Thoracic aorta (tissue), 2 donors: ENCODE results near the gene LAMTOR5. TPM values are rescaled to one million over a fixed set of nuclear protein-coding genes. Genes with fewer than 3 reads are reported as not detected.

Source experiments
- ATAC-seq: fragments of 150-250 bp; one replicate; pipeline ENCODE4 v1.8.0; 2017; ENCODE audit warnings: low read depth; ENCODE audit not compliant: insufficient number of reproducible peaks, low FRiP score
- DNase-seq: peaks from one replicate; pipeline ENCODE4 v3.0.0-alpha.2; 2020; ENCODE audit warnings: low spot score
- H3K27ac ChIP-seq, 2 donors: fragments of 200-600 bp; sonication (generic); 1 replicate in 1 of 2; 2 replicates in 1 of 2; pipeline ENCODE4 v1.5.1; 2016; ENCODE audit warnings: mild to moderate bottlenecking in 2 of 2, moderate library complexity in 2 of 2
- H3K27me3 ChIP-seq: fragments of 200-600 bp; sonication (generic); replicated peaks from 2 replicates; pipeline ENCODE4 v1.6.0; 2016; ENCODE audit warnings: mild to moderate bottlenecking; ENCODE audit not compliant: insufficient read depth
- H3K36me3 ChIP-seq: fragments of 200-600 bp; sonication (generic); one replicate; pipeline ENCODE4 v1.5.1; 2016
- H3K4me1 ChIP-seq, 2 donors: fragments of 200-600 bp; sonication (generic); 1 replicate in 1 of 2; 2 replicates in 1 of 2; pipeline versions ENCODE4 v1.5.1 to v1.6.0; 2016; ENCODE audit warnings: low read depth in 2 of 2, mild to moderate bottlenecking in 1 of 2; ENCODE audit not compliant: control insufficient read depth in 1 of 2
- H3K4me3 ChIP-seq: fragments of 200-600 bp; sonication (generic); 2 replicates; pipeline ENCODE4 v1.5.1; 2016; ENCODE audit warnings: mild to moderate bottlenecking
- H3K9me3 ChIP-seq: fragments of 200-600 bp; sonication (generic); 2 replicates; pipeline ENCODE4 v1.5.1; 2016
- total RNA-seq, 2 donors: library from RNA; depleted of rRNA; stranded (reverse); fragments of >200 nt; gene quantifications; one replicate each; pipeline versions ENCODE4 v1.1.0 to v1.2.3, GENCODE V29; 2016
- TF ChIP-seq, protein P1 (sequence below): fragments of 200-600 bp; sonication (generic); IDR thresholded peaks from one replicate; pipeline ENCODE4 v1.5.1; 2019; ENCODE audit warnings: antibody characterized with exemption

Gene LAMTOR5
- total RNA-seq, 2 donors from 2014 or later = 76.6 to 95.2 TPM

DNA sequence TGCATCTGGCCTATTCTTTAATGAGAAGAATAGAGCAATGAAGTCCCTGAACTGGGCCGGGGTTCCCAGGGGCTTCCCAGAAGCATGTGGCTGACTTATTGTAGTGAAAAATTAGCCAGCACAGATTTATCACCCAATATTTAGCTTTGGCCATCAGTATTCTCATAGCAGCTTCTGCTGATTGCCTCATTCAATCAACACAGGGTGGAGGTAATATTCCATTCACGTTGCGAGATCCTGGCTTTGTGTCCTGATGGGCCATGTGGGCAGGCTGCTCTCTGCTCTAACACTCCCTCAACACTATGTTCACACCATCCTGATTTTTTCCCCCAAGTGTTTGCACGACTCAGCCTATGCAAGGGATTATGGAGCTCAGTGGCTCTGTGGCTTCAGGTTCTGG is 21.5 kb upstream of the LAMTOR5 start:
- peaks cover 0 to 15% of the 10 kb centered on the region in 2 donors for H3K4me1 ChIP-seq
- no peak overlapping the region for H3K27ac ChIP-seq
- no peaks in the 10 kb centered on the region for H3K9me3 ChIP-seq
- DNase-seq (no peak), ATAC-seq (no peak)
- H3K27me3 ChIP-seq = no peaks in the 10 kb centered on the region
- H3K36me3 ChIP-seq = no peaks in the 10 kb centered on the region
- no peak overlapping the region for H3K4me3 ChIP-seq
- TF ChIP-seq, protein P1, sequence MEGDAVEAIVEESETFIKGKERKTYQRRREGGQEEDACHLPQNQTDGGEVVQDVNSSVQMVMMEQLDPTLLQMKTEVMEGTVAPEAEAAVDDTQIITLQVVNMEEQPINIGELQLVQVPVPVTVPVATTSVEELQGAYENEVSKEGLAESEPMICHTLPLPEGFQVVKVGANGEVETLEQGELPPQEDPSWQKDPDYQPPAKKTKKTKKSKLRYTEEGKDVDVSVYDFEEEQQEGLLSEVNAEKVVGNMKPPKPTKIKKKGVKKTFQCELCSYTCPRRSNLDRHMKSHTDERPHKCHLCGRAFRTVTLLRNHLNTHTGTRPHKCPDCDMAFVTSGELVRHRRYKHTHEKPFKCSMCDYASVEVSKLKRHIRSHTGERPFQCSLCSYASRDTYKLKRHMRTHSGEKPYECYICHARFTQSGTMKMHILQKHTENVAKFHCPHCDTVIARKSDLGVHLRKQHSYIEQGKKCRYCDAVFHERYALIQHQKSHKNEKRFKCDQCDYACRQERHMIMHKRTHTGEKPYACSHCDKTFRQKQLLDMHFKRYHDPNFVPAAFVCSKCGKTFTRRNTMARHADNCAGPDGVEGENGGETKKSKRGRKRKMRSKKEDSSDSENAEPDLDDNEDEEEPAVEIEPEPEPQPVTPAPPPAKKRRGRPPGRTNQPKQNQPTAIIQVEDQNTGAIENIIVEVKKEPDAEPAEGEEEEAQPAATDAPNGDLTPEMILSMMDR = no peak

DNA sequence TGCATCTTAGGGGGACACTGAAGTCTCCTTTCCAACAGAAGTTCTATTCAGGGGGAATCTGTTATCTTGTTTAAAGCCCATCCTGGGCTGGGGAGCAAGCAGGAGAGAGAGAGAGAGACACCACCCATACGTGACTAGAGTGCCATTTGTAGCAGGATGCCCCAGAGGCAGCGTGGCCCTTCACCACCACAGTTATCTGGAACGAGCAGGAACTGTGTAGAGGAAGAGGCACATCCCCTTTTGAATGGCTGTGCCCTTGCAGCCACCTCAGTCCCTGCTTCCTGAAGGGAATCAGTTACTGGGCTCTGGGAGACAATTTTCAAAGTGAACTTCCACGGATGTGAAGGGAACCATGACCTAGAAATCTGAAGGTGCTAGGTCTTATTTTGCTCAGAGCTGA is 19.4 kb upstream of the LAMTOR5 start:
- Histone ChIP-seq H3K27me3 (no peaks in the 10 kb centered on the region), H3K4me1 (peaks cover 0 to 15% of the 10 kb centered on the region in 2 donors), H3K36me3 (no peaks in the 10 kb centered on the region), H3K9me3 (no peaks in the 10 kb centered on the region), H3K4me3 (no peak overlapping the region), H3K27ac (no peak overlapping the region)
- ATAC-seq (no peak), DNase-seq (no peak)
- TF ChIP-seq, protein P1 = no peak

DNA sequence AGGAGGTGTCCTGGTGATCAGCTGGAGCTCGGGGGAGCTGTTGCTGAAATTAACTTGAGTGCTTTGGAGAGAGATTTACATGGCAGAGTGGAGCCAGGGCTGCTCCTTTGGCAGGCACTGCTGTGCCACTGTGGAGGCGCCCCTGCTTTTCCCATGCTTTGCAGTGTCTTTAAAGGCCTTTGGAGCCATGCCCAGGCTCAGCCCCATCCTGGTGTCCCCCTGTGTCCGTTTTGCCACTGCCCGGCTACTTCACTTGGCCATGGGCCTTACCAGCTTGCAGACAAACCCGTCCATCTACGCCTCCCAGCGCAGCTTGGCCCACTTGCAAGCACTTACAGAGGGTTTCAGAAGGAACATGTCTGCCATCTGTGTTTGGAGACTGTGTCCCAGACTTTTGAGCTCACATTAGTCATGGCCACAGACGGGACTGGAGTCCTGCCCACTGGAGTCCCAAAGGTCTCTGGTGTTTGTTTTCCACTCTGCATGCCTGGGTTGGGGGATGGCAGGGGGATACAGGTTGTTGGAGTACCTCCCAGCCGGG is 18.2 kb upstream of the LAMTOR5 start:
- no peak for DNase-seq

DNA sequence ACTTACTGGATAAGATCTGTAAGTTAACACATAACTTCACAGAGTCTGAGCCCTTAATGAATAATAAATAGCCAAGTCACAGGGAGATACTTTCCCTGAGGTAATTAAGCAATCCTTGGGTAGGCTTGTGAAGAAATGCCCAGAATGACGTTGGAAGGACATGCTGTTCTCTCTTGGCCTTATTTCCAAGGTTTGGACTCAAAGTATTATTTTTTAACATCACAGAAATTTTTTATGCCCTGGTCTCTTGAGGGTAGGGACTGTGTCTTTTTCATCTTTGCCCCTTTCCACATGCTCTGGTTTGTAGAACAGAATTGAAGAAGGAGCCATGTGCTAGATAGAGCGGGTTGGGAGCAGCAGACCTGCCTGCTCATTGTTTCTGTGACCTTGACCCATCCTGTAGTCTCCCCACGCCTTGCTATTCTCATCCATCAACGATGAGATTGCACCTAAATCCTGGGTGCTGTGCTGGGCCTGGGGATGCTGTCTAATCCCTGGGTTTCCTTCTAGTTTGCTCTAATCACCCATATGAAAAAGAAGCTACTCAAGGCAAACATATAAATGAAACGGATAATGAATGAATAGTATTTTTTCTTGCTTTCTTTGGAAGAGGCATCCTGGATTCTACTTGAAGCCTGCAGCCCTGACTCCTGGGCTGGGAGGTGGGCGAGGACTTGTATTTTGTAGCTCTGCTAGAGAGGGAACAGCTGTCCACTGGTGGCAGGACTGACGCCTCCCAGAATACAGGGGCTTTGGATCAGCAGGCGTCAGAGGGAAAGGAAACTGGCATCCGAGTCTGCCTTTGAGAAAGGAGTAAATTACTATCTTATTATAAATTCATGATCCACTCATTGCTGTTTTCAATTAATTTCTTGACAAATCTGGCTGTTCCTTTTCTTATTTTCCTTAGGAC is 17.5 kb upstream of the LAMTOR5 start:
- H3K27ac ChIP-seq = peak overlapping the region in 1 of 2 donors; percentile 50
- H3K9me3 ChIP-seq = no peaks in the 10 kb centered on the region
- H3K36me3 ChIP-seq = no peaks in the 10 kb centered on the region
- H3K4me3 ChIP-seq = no peak overlapping the region
- ATAC-seq (no peak), DNase-seq (no peak)
- TF ChIP-seq, protein P1 = no peak
- H3K4me1 ChIP-seq = peaks cover 0 to 15% of the 10 kb centered on the region in 2 donors
- no peaks in the 10 kb centered on the region for H3K27me3 ChIP-seq

More for the DNA sequence above, 18.2 kb upstream of the LAMTOR5 start:
- Histone ChIP-seq H3K4me3 (no peak overlapping the region), H3K27ac (peak overlapping the region in 1 of 2 donors; percentile 50), H3K9me3 (no peaks in the 10 kb centered on the region), H3K27me3 (no peaks in the 10 kb centered on the region), H3K4me1 (peaks cover 0 to 15% of the 10 kb centered on the region in 2 donors), H3K36me3 (no peaks in the 10 kb centered on the region)
- TF ChIP-seq, protein P1 = no peak
- ATAC-seq = no peak
